Loucy (cell line): ENCODE results near the gene PTPRB.

Experiments used
- H2AFZ ChIP-seq: fragments of 200-600 bp; sonication (generic); 2 replicates; pipeline ENCODE4 v1.6.0; 2016; ENCODE audit warnings: antibody characterized with exemption, mild to moderate bottlenecking, low read length, moderate library complexity
- H3F3A ChIP-seq: fragments of 200-600 bp; 2 replicates; pipeline ENCODE4 v1.6.0; 2016; ENCODE audit warnings: antibody characterized with exemption, low read depth, mild to moderate bottlenecking
- H3K27me3 ChIP-seq: fragments of 200-600 bp; sonication (generic); 2 replicates; pipeline ENCODE4 v1.6.1; 2014; ENCODE audit warnings: low read length, mild to moderate bottlenecking; ENCODE audit not compliant: insufficient read depth, poor library complexity, severe bottlenecking
- H3K36me3 ChIP-seq: fragments of 200-600 bp; sonication (generic); 2 replicates; pipeline ENCODE4 v1.6.1; 2016; ENCODE audit warnings: low read length; ENCODE audit not compliant: insufficient read depth
- H3K4me1 ChIP-seq: fragments of 200-600 bp; sonication (generic); 2 replicates; pipeline ENCODE4 v1.5.1; 2014; ENCODE audit warnings: low read length, mild to moderate bottlenecking; ENCODE audit not compliant: insufficient read depth, poor library complexity, severe bottlenecking
- H3K4me2 ChIP-seq: fragments of 200-600 bp; sonication (generic); 2 replicates; pipeline ENCODE4 v1.6.0; 2014; ENCODE audit warnings: antibody characterized with exemption, low read length, low read depth, mild to moderate bottlenecking; ENCODE audit not compliant: poor library complexity, severe bottlenecking
- H3K4me3 ChIP-seq: fragments of 200-600 bp; sonication (generic); 2 replicates; pipeline ENCODE4 v1.5.1; 2014; ENCODE audit warnings: low read length, mild to moderate bottlenecking, mixed read lengths; ENCODE audit not compliant: poor library complexity, severe bottlenecking
- H3K79me2 ChIP-seq: fragments of 200-600 bp; sonication (generic); 2 replicates; pipeline ENCODE4 v1.6.1; 2014; ENCODE audit warnings: low read length; ENCODE audit not compliant: insufficient read depth
- H3K9ac ChIP-seq: fragments of 200-600 bp; sonication (generic); 2 replicates; pipeline ENCODE4 v1.6.0; 2014; ENCODE audit warnings: mild to moderate bottlenecking, low read depth, low read length, moderate library complexity; ENCODE audit not compliant: poor library complexity, severe bottlenecking
- H3K9me2 ChIP-seq: fragments of 200-600 bp; sonication (generic); replicated peaks from 2 replicates; pipeline ENCODE4 v1.6.1; 2016; ENCODE audit warnings: low read depth, low read length, mixed read lengths
- H3K9me3 ChIP-seq: fragments of 200-600 bp; sonication (generic); 2 replicates; pipeline ENCODE4 v1.6.1; 2014; ENCODE audit warnings: mild to moderate bottlenecking, antibody characterized with exemption, low read length, low read depth; ENCODE audit not compliant: insufficient read depth
- H4K20me1 ChIP-seq: fragments of 200-600 bp; sonication (generic); 2 replicates; pipeline ENCODE4 v1.6.0; 2014; ENCODE audit warnings: antibody characterized with exemption, low read length, mild to moderate bottlenecking; ENCODE audit not compliant: insufficient read depth, poor library complexity, severe bottlenecking
- CTCF ChIP-seq: fragments of 200-600 bp; sonication (generic); conservative IDR thresholded peaks from 2 replicates; pipeline ENCODE4 v1.5.1; 2014; ENCODE audit warnings: mild to moderate bottlenecking, antibody characterized with exemption, low read length
- EZH2phosphoT487 ChIP-seq: fragments of 200-600 bp; IDR thresholded peaks from 2 replicates; pipeline ENCODE4 v1.6.1; 2018; ENCODE audit warnings: antibody characterized with exemption, mild to moderate bottlenecking, moderate library complexity, borderline replicate concordance

PTPRB gene

DNA sequence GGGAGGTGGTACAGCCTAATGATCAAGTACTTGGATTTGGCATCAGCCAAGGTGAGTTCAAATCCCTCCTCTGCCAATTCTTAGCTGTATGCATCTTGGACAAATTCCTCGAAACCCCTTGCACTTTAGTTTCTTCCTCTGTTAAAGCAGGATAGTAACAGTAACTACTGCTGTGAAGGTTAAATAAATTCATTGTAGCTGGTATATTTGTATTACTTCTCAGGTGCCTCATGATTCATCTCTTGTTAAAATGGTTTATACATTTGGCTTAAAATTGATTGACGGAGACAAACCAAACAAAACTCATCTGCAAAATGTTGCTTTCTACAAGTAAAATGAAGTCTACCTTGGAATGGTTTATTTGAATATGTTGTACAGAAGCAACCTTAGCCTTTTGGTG is 2.3 kb upstream of the PTPRB start:
- Histone ChIP-seq H3K4me1 (peaks cover 42% of the 10 kb centered on the region), H3F3A (no peaks in the 10 kb centered on the region), H3K9me2 (no peaks in the 10 kb centered on the region), H3K4me2 (no peak overlapping the region), H2AFZ (no peak overlapping the region), H3K4me3 (no peak overlapping the region), H3K9ac (no peak overlapping the region), H3K9me3 (no peaks in the 10 kb centered on the region), H4K20me1 (no peaks in the 10 kb centered on the region), H3K79me2 (no peaks in the 10 kb centered on the region), H3K36me3 (no peaks in the 10 kb centered on the region), H3K27me3 (no peaks in the 10 kb centered on the region)
- TF ChIP-seq CTCF: no peak
- TF ChIP-seq EZH2phosphoT487: no peak

DNA sequence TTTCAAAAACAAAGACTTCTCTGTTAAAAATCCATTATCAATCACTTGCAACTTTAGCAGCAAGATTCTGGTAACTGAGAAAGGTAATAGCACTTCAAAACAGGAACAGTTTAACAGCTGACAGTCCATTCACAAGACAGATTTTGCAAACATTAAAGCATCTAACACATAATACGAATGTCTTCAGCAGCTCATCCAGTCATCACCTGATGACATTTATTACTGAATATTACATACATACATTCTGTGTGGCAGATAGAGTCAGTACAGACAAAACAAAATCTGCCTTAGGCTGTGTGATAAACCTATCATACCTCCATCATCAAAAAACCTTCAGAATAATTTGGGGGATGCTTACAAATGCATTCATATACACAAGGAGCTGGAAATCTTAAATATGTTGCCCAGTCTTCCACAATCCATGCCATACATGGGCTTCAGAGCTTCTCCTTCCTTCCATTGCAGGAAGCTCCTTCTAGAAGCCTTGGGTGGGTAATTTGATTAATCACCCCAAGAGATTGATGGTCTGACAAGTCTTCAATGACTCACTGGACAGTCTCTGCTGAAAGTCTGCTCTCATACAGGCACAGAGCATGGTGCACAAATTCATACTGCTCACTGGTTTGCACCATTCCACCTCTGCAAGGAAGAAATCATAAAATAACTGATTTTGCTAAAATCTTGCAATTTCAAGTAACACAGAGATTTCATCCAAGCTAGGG is 1.6 kb upstream of the PTPRB start:
- no peaks in the 10 kb centered on the region for H4K20me1 ChIP-seq
- H3K4me2 ChIP-seq: no peak overlapping the region
- no peaks in the 10 kb centered on the region for H3F3A ChIP-seq

GRCh38 chr12:70635755-70636154 is 1.5 kb downstream of the PTPRB start:
- peaks cover 21% of the 10 kb centered on the region for H3K4me1 ChIP-seq
- H2AFZ ChIP-seq: no peak overlapping the region
- H3K36me3 ChIP-seq: no peaks in the 10 kb centered on the region
- no peak overlapping the region for H3K4me2 ChIP-seq
- H4K20me1 ChIP-seq: no peaks in the 10 kb centered on the region
- H3K9me2 ChIP-seq: no peaks in the 10 kb centered on the region
- no peak overlapping the region for H3K9ac ChIP-seq
- H3K27me3 ChIP-seq: no peaks in the 10 kb centered on the region
- 0 out of 2 replicates have a peak, but pooled peaks cover 3% of the 10 kb centered on the region for H3K9me3 ChIP-seq
- H3F3A ChIP-seq: no peaks in the 10 kb centered on the region
- H3K4me3 ChIP-seq: no peak overlapping the region
- no peaks in the 10 kb centered on the region for H3K79me2 ChIP-seq
- no peak for TF ChIP-seq EZH2phosphoT487
- no peak for TF ChIP-seq CTCF

More for the DNA sequence above, 1.6 kb upstream of the PTPRB start:
- Histone ChIP-seq H3K27me3 (no peaks in the 10 kb centered on the region), H3K4me3 (no peak overlapping the region), H2AFZ (no peak overlapping the region), H3K9ac (no peak overlapping the region), H3K36me3 (no peaks in the 10 kb centered on the region), H3K79me2 (no peaks in the 10 kb centered on the region), H3K9me2 (no peaks in the 10 kb centered on the region), H3K9me3 (no peaks in the 10 kb centered on the region), H3K4me1 (peaks cover 34% of the 10 kb centered on the region)
- TF ChIP-seq EZH2phosphoT487 (no peak), CTCF (no peak)
